DOHH2 (cell line): Measurements from ENCODE around the gene FBRSL1.

Experiments used
- H3F3A ChIP-seq: fragments of 200-600 bp; sonication (generic), shearing (Covaris generic); 2 replicates; pipeline ENCODE4 v1.6.0; 2016; ENCODE audit warnings: antibody characterized with exemption, mild to moderate bottlenecking; ENCODE audit not compliant: control insufficient read depth, insufficient read depth
- H3K27ac ChIP-seq: fragments of 200-600 bp; sonication (generic); 2 replicates; pipeline ENCODE4 v1.5.1; 2014; ENCODE audit warnings: low read depth, mild to moderate bottlenecking, low read length, moderate library complexity
- H3K27me3 ChIP-seq: fragments of 200-600 bp; sonication (generic); 2 replicates; pipeline ENCODE4 v1.6.1; 2014; ENCODE audit warnings: mild to moderate bottlenecking, low read length, mixed read lengths; ENCODE audit not compliant: control insufficient read depth
- H3K36me3 ChIP-seq: fragments of 200-600 bp; sonication (generic); 2 replicates; pipeline ENCODE4 v1.6.1; 2014; ENCODE audit warnings: mild to moderate bottlenecking, low read length, moderate library complexity, mixed read lengths; ENCODE audit not compliant: control insufficient read depth
- H3K4me1 ChIP-seq: fragments of 200-600 bp; sonication (generic); 2 replicates; pipeline ENCODE4 v1.6.1; 2014; ENCODE audit warnings: mild to moderate bottlenecking, low read length, mixed read lengths; ENCODE audit not compliant: control insufficient read depth
- H3K4me2 ChIP-seq: fragments of 200-600 bp; sonication (generic); 2 replicates; pipeline ENCODE4 v1.6.0; 2014; ENCODE audit warnings: mild to moderate bottlenecking, low read length, moderate library complexity
- H3K4me3 ChIP-seq: fragments of 200-600 bp; sonication (generic); 2 replicates; pipeline ENCODE4 v1.5.1; 2014; ENCODE audit warnings: mild to moderate bottlenecking, low read length, mixed read lengths
- H3K79me2 ChIP-seq: fragments of 200-600 bp; sonication (generic); 2 replicates; pipeline ENCODE4 v1.6.1; 2014; ENCODE audit warnings: mild to moderate bottlenecking, low read length, mixed read lengths; ENCODE audit not compliant: control insufficient read depth
- H3K9me2 ChIP-seq: fragments of 200-600 bp; sonication (generic); replicated peaks from 2 replicates; pipeline ENCODE4 v1.6.1; 2014; ENCODE audit warnings: mild to moderate bottlenecking, low read length, mixed read lengths; ENCODE audit not compliant: control insufficient read depth
- H3K9me3 ChIP-seq: fragments of 200-600 bp; sonication (generic); 2 replicates; pipeline ENCODE4 v1.6.1; 2014; ENCODE audit warnings: antibody characterized with exemption, low read length, mixed read lengths; ENCODE audit not compliant: control insufficient read depth, insufficient read depth
- H4K20me1 ChIP-seq: fragments of 200-600 bp; sonication (generic); 2 replicates; pipeline ENCODE4 v1.6.0; 2014; ENCODE audit warnings: low read depth, mild to moderate bottlenecking, antibody characterized with exemption, low read length, moderate library complexity; ENCODE audit not compliant: control insufficient read depth, insufficient read depth
- CTCF ChIP-seq: fragments of 200-600 bp; sonication (generic); IDR thresholded peaks from one replicate; pipeline ENCODE4 v1.5.1; 2014; ENCODE audit warnings: antibody characterized with exemption, mild to moderate bottlenecking, low read depth, low read length; ENCODE audit not compliant: poor library complexity, severe bottlenecking
- EZH2phosphoT487 ChIP-seq: fragments of 200-600 bp; sonication (generic); IDR thresholded peaks from 2 replicates; pipeline ENCODE4 v1.6.1; 2017; ENCODE audit warnings: borderline replicate concordance, mild to moderate bottlenecking, antibody characterized with exemption, low read length, moderate library complexity, mixed read lengths

Gene FBRSL1

GRCh38 chr12:132458441-132458840 is 31.5 kb upstream of the FBRSL1 start:
- Histone ChIP-seq H3K4me3 (no peak overlapping the region), H3K27me3 (no peaks in the 10 kb centered on the region)
- TF ChIP-seq CTCF (no peak), EZH2phosphoT487 (no peak)

GRCh38 chr12:132458846-132459641 is 30.9 kb upstream of the FBRSL1 start:
- peaks cover 12% of the 10 kb centered on the region for H3K4me1 ChIP-seq
- no peak overlapping the region for H3K4me3 ChIP-seq
- no peaks in the 10 kb centered on the region for H3K27me3 ChIP-seq

More at GRCh38 chr12:132458441-132458840, 31.5 kb upstream of the FBRSL1 start:
- H3K9me3 ChIP-seq = peaks cover 22% of the 10 kb centered on the region; the same call in 1 of the 2 replicates
- H3F3A ChIP-seq = no peaks in the 10 kb centered on the region
- H4K20me1 ChIP-seq = no peaks in the 10 kb centered on the region
- H3K79me2 ChIP-seq = no peaks in the 10 kb centered on the region
- H3K4me2 ChIP-seq = no peak overlapping the region
- H3K36me3 ChIP-seq = no peaks in the 10 kb centered on the region
- H3K9me2 ChIP-seq = no peaks in the 10 kb centered on the region
- H3K27ac ChIP-seq = no peak overlapping the region
- peaks cover 12% of the 10 kb centered on the region for H3K4me1 ChIP-seq

GRCh38 chr12:132460571-132460970 is 29.4 kb upstream of the FBRSL1 start:
- Histone ChIP-seq H3K9me3 (peaks cover 22% of the 10 kb centered on the region; the same call in 1 of the 2 replicates), H3K27ac (no peak overlapping the region), H3F3A (no peaks in the 10 kb centered on the region), H4K20me1 (no peaks in the 10 kb centered on the region), H3K36me3 (no peaks in the 10 kb centered on the region), H3K79me2 (no peaks in the 10 kb centered on the region), H3K4me3 (no peak overlapping the region), H3K27me3 (no peaks in the 10 kb centered on the region), H3K4me1 (peaks cover 22% of the 10 kb centered on the region), H3K4me2 (no peak overlapping the region), H3K9me2 (no peaks in the 10 kb centered on the region)
- peak; percentile 58 for TF ChIP-seq CTCF
- no peak for TF ChIP-seq EZH2phosphoT487

More at GRCh38 chr12:132458846-132459641, 30.9 kb upstream of the FBRSL1 start:
- TF ChIP-seq CTCF = no peak
- no peak for TF ChIP-seq EZH2phosphoT487
- no peaks in the 10 kb centered on the region for H3F3A ChIP-seq
- no peak overlapping the region for H3K27ac ChIP-seq
- H3K4me2 ChIP-seq = no peak overlapping the region
- no peaks in the 10 kb centered on the region for H3K79me2 ChIP-seq
- H3K36me3 ChIP-seq = no peaks in the 10 kb centered on the region
- H3K9me2 ChIP-seq = no peaks in the 10 kb centered on the region
- H3K9me3 ChIP-seq = peaks cover 22% of the 10 kb centered on the region; the same call in 1 of the 2 replicates
- H4K20me1 ChIP-seq = no peaks in the 10 kb centered on the region
